ENCODE measurements around the gene OLFML1.

Gene OLFML1

DNA sequence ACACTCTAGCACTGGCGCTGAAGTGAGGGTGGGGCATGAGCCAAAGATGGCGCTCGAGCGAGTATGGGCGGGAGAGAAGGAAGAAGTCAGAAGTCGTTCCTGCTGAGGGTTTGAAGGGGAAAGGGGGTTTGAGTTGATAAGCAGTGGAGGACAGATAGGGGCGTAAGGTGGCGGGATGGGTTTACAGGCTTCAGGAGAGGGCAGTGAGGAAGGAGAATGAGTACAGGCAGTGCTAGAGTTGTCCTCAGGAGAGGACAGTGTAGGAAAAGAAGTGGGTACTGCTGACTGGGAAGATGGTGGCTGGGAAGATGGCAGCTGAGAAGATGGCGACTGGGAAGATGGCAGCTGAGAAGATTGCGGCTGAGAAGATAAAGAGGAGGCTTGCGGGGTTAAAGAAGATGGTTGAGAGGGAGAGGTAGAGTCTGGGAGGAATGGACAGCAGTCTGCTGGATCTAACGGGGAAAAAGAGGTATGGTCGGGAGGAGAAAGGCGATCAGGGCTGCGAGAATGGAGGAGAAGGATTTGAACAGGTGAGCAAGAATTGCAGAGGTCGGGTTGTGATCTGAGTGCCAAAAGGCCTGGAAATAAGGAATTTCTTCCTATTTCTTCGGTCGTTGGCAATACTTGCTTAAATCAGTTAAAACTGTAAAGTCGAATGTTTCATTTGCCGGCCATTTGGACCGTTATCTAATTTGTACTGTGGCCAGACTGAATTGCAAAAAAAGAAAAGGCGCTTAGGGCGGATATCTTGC lies 33.7 kb downstream of the OLFML1 start:
- Histone ChIP-seq H3K9me3 (ENCODE audit: control insufficient read depth, low read length) (no peaks in the 10 kb centered on the region), H3K27me3 (ENCODE audit: control insufficient read depth, insufficient read depth, low read length, poor library complexity, severe bottlenecking) (peaks cover 20% of the 10 kb centered on the region)
- 92% methylated on average over 23 of the region's 23 CpGs for WGBS, 2 experiments

DNA sequence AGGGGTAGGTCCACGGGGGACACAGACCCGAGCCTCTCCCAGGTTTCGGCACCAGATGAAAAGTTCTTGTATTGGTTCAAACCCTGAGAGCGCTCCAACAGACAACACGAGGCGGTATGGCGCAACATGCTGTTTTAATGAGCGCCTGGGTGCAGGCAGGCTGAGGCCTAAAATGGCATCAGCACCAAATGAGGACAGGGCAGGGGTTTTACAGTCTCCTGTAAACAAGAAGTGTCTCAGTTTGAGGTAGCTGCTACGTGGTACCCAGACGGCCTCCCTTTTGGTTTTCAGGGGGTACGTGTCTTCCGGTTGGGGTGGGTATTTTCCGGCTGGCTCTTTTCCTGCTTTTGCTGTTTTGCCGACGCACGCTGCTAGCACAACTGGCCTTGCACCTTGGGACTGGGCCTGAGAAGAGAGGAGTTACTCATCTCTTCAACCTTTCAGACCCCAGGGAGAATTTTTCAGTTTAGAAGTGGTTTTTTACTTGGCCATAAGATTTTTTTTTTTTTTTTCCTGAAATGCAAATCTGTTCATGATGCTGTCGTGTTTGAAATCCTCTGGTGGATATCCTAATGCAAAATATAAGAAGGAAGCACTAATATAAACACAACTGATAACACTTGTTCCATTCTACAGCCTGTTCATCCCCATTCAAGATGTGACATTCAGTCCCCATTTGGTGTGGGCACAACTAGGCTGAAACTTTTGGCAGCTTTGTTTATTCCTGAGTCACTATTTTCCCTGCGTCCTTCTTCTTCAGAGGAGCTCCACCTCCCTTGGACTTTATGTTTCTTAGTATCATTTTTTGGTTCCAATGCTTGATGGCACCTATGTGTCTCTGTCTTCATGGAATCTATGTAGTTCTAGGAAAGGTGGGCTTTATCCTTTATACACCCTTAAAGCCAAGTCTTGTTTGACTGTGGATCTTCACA lies 35.0 kb downstream of the OLFML1 start:
- Histone ChIP-seq H3K27me3 (ENCODE audit: control insufficient read depth, insufficient read depth, low read length, poor library complexity, severe bottlenecking) (peaks cover 7% of the 10 kb centered on the region), H3K4me1 (ENCODE audit: control insufficient read depth, insufficient read depth, low read length) (no peaks in the 10 kb centered on the region), H3K9me3 (ENCODE audit: control insufficient read depth, low read length) (no peaks in the 10 kb centered on the region), H3K4me3 (ENCODE audit: insufficient read depth, low read depth, low read length) (no peak overlapping the region), H3K36me3 (ENCODE audit: control insufficient read depth, insufficient read depth, low read length) (no peaks in the 10 kb centered on the region), H3K27ac (ENCODE audit: insufficient read depth, low read depth, low read length, poor library complexity, severe bottlenecking) (no peak overlapping the region)
- 74 to 77% methylated on average over 17 to 18 of the region's 18 CpGs for WGBS, 2 experiments

More for the DNA sequence above, 33.7 kb downstream of the OLFML1 start:
- no peak overlapping the region for H3K27ac ChIP-seq (ENCODE audit: insufficient read depth, low read depth, low read length, poor library complexity, severe bottlenecking)
- H3K4me3 ChIP-seq (ENCODE audit: insufficient read depth, low read depth, low read length) = no peak overlapping the region
- no peaks in the 10 kb centered on the region for H3K36me3 ChIP-seq (ENCODE audit: control insufficient read depth, insufficient read depth, low read length)
- no peaks in the 10 kb centered on the region for H3K4me1 ChIP-seq (ENCODE audit: control insufficient read depth, insufficient read depth, low read length)

DNA sequence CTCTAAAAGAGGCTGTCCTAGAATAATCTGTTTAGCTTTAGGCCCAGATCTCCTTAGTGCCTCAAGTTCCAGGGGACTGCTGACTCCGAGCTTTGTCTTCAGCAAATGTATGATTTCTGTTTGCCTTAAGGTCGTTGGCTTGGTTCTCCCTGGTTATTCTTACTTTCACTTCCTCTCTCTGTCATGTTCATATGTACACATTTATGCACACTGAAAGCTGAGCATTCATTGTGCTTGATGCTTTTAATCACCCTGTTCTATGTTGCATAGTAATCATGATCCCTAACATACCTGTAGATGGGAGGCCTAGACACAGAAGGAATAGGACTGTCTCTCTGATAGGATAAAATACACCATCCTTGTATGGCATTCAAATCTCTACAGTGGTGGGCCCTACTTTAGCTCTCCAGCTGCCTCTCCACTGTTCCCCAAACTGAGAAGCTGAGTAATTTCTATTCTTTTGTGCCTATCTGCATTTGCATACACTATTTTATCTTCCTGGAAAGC lies 35.7 kb downstream of the OLFML1 start:
- H3K4me1 ChIP-seq (ENCODE audit: control insufficient read depth, insufficient read depth, low read length) = no peaks in the 10 kb centered on the region
- H3K9me3 ChIP-seq (ENCODE audit: control insufficient read depth, low read length) = no peaks in the 10 kb centered on the region
- H3K36me3 ChIP-seq (ENCODE audit: control insufficient read depth, insufficient read depth, low read length) = no peaks in the 10 kb centered on the region
- H3K27me3 ChIP-seq (ENCODE audit: control insufficient read depth, insufficient read depth, low read length, poor library complexity, severe bottlenecking) = no peaks in the 10 kb centered on the region
- 0 to 3% methylated on average over 1 of the region's 2 CpGs for WGBS, 2 experiments
- no peak overlapping the region for H3K27ac ChIP-seq (ENCODE audit: insufficient read depth, low read depth, low read length, poor library complexity, severe bottlenecking)
- H3K4me3 ChIP-seq (ENCODE audit: insufficient read depth, low read depth, low read length) = no peak overlapping the region

DNA sequence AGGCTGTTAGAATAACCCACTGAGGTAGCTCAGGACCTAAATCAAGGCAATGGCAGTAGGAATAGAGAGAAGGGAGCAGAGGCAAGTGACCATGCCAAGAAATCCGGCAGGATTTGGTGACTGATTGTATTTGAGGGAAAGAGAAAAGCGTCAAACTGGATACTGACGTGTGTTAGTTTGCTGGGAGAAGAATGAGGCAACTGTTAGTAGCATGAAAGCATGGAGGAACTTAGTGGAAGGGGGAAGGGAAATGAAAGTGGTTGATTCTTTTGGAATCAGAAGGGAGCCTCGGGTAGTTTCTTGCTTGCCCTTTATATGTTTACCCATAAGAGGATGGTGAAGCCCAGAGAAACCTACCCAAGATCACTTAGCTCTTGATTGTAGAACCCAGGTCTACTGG lies 36.8 kb downstream of the OLFML1 start:
- Histone ChIP-seq H3K9me3 (ENCODE audit: control insufficient read depth, low read length) (no peaks in the 10 kb centered on the region), H3K4me1 (ENCODE audit: control insufficient read depth, insufficient read depth, low read length) (no peaks in the 10 kb centered on the region), H3K36me3 (ENCODE audit: control insufficient read depth, insufficient read depth, low read length) (no peaks in the 10 kb centered on the region), H3K4me3 (ENCODE audit: insufficient read depth, low read depth, low read length) (no peak overlapping the region), H3K27me3 (ENCODE audit: control insufficient read depth, insufficient read depth, low read length, poor library complexity, severe bottlenecking) (no peaks in the 10 kb centered on the region), H3K27ac (ENCODE audit: insufficient read depth, low read depth, low read length, poor library complexity, severe bottlenecking) (no peak overlapping the region)
- WGBS, 2 experiments = 70 to 71% methylated on average over 4 of the region's 4 CpGs

DNA sequence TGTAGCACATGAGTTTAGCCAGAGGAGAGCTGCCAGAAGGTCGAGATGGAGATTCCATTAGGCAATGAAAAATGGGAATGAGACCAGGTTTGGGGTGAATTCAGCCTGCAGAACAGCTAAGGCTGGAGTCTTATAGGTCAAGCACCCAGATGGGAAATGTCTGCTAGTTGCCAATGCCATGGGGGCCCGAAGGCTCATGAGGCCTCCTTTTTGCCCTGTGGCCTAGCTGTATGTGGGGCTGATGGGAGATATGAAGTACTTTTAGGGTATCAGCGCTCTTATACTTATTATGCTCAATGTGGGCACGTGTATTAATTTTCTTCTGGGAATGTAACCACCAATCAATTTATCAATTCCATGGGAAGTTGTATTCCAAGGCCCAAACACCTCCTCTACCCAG lies 37.2 kb downstream of the OLFML1 start:
- Histone ChIP-seq H3K9me3 (ENCODE audit: control insufficient read depth, low read length) (no peaks in the 10 kb centered on the region), H3K4me3 (ENCODE audit: insufficient read depth, low read depth, low read length) (no peak overlapping the region), H3K4me1 (ENCODE audit: control insufficient read depth, insufficient read depth, low read length) (no peaks in the 10 kb centered on the region), H3K27me3 (ENCODE audit: control insufficient read depth, insufficient read depth, low read length, poor library complexity, severe bottlenecking) (no peaks in the 10 kb centered on the region), H3K36me3 (ENCODE audit: control insufficient read depth, insufficient read depth, low read length) (no peaks in the 10 kb centered on the region), H3K27ac (ENCODE audit: insufficient read depth, low read depth, low read length, poor library complexity, severe bottlenecking) (no peak overlapping the region)
- WGBS, 2 experiments = 85 to 96% methylated on average over 2 to 4 of the region's 4 CpGs

DNA sequence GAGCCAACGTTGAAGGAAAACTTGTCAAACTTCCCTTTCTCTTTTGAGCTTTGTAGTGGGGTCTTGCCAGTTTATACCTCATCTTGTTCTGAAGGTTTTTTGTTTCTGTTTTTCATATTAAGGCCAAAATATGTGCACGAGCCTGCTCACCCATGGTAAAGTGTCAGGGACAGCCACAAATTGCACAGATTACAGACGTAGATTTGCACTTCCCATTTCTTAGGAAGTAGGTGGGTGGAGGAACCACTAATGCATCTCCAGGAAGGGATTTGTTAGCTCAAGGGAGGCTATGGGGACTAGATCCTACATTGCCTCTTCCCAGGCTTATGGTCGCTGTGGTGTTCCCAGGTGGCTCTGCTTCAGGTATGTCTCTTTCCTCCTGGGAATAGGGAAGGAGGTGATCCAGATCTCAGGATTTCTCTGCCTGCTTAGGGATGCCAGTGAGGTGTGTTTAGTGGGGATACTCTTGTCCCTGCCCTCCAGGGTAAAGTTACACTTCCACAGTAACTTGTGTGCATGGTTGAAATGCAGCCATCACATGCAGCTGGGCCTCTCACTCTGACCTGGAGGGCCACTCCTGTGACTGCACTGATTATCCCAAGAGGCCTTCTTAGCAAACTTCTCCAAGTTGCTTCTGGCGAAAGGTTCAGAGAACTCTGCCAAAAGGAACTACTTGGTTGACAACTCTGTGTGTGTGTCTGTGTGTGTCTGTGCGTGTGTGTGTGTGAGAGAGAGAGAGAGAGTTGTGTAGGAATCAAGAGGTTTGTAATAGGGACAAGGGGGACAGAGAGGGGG lies 38.3 kb downstream of the OLFML1 start:
- H3K36me3 ChIP-seq (ENCODE audit: control insufficient read depth, insufficient read depth, low read length) = no peaks in the 10 kb centered on the region
- no peaks in the 10 kb centered on the region for H3K4me1 ChIP-seq (ENCODE audit: control insufficient read depth, insufficient read depth, low read length)
- H3K4me3 ChIP-seq (ENCODE audit: insufficient read depth, low read depth, low read length) = no peak overlapping the region
- H3K9me3 ChIP-seq (ENCODE audit: control insufficient read depth, low read length) = no peaks in the 10 kb centered on the region
- no peaks in the 10 kb centered on the region for H3K27me3 ChIP-seq (ENCODE audit: control insufficient read depth, insufficient read depth, low read length, poor library complexity, severe bottlenecking)
- WGBS, 2 experiments = 91 to 92% methylated on average over 6 of the region's 6 CpGs
- H3K27ac ChIP-seq (ENCODE audit: insufficient read depth, low read depth, low read length, poor library complexity, severe bottlenecking) = no peak overlapping the region

DNA sequence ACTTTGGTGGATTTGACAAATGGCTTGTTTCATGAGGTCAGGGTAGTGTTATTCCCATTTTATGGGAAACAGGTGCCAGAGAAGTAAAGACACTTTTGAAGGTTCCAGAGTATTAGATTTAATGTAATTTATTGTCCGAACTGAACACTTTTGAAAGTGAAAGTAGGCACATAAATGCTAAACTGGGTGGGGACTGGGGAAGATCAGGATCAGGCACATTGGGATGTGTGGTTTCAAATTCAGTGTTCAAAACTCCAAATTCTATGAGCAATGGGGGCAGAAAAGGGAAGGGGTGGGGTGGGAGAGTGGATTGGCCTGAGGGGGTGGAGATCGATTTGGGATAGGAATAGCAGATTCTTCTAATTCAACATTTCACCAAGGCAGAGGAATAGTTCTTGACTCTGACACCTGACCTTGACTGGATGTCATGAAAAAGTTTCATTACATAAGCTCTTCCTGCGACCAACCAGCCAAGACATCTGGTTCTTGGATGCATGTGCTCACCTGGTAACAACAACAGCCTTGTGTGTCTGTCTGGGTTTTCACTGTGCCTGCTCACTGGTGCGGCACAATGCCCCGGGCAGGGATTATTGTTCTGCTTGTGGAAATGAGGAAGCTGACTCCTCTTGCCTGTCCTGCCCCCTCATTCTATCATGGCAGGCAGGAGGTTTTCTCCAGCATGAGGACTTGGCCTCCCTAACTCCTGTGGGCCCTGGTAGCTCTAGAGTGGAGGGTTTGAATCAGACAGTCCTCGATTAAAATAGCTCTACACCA lies 39.3 kb downstream of the OLFML1 start:
- Histone ChIP-seq H3K27ac (ENCODE audit: insufficient read depth, low read depth, low read length, poor library complexity, severe bottlenecking) (no peak overlapping the region), H3K4me3 (ENCODE audit: insufficient read depth, low read depth, low read length) (no peak overlapping the region), H3K9me3 (ENCODE audit: control insufficient read depth, low read length) (no peaks in the 10 kb centered on the region), H3K27me3 (ENCODE audit: control insufficient read depth, insufficient read depth, low read length, poor library complexity, severe bottlenecking) (no peaks in the 10 kb centered on the region), H3K36me3 (ENCODE audit: control insufficient read depth, insufficient read depth, low read length) (no peaks in the 10 kb centered on the region), H3K4me1 (ENCODE audit: control insufficient read depth, insufficient read depth, low read length) (no peaks in the 10 kb centered on the region)
- WGBS, 2 experiments = 96% methylated on average over 6 of the region's 6 CpGs

GRCh38 chr11:7525424-7525823 lies 40.1 kb downstream of the OLFML1 start:
- 96% methylated on average over 4 of the region's 4 CpGs for WGBS, 2 experiments
- Histone ChIP-seq H3K9me3 (ENCODE audit: control insufficient read depth, low read length) (no peaks in the 10 kb centered on the region), H3K36me3 (ENCODE audit: control insufficient read depth, insufficient read depth, low read length) (no peaks in the 10 kb centered on the region), H3K27ac (ENCODE audit: insufficient read depth, low read depth, low read length, poor library complexity, severe bottlenecking) (no peak overlapping the region), H3K4me1 (ENCODE audit: control insufficient read depth, insufficient read depth, low read length) (no peaks in the 10 kb centered on the region), H3K27me3 (ENCODE audit: control insufficient read depth, insufficient read depth, low read length, poor library complexity, severe bottlenecking) (no peaks in the 10 kb centered on the region), H3K4me3 (ENCODE audit: insufficient read depth, low read depth, low read length) (no peak overlapping the region)

- no peak overlapping the region for H3K27ac ChIP-seq (ENCODE audit: insufficient read depth, low read depth, low read length, poor library complexity, severe bottlenecking)
- no peaks in the 10 kb centered on the region for H3K9me3 ChIP-seq (ENCODE audit: control insufficient read depth, low read length)
- no peaks in the 10 kb centered on the region for H3K4me1 ChIP-seq (ENCODE audit: control insufficient read depth, insufficient read depth, low read length)
- no peak overlapping the region for H3K4me3 ChIP-seq (ENCODE audit: insufficient read depth, low read depth, low read length)
- WGBS, 2 experiments = 91 to 94% methylated on average over 1 of the region's 1 CpG
- no peaks in the 10 kb centered on the region for H3K27me3 ChIP-seq (ENCODE audit: control insufficient read depth, insufficient read depth, low read length, poor library complexity, severe bottlenecking)
- H3K36me3 ChIP-seq (ENCODE audit: control insufficient read depth, insufficient read depth, low read length) = no peaks in the 10 kb centered on the region
Observed at GRCh38 chr11:7527029-7527428, 41.7 kb downstream of the OLFML1 start.
